ENCODE results near the gene CNTN5. TPM values are rescaled to one million over a fixed set of nuclear protein-coding genes. Genes with fewer than 3 reads are reported as not detected.

CNTN5 gene
- polyA plus RNA-seq, 1 of the 3 experiments (the other 2 are of a cell fraction), result not detected

GRCh38 chr11:100336873-100337272, 1316.1 kb downstream of the CNTN5 start:
- H3K9me3 ChIP-seq, result no peaks in the 10 kb centered on the region
- H3K9me2 ChIP-seq, result no peaks in the 10 kb centered on the region
- TF ChIP-seq YY1 (IDR thresholded peaks at IDR 0.05; ENCODE audit: low read depth) (no peak), RXRA (IDR thresholded peaks at IDR 0.05; ENCODE audit: borderline replicate concordance, low read depth) (no peak), SMC3 (IDR thresholded peaks at IDR 0.05; ENCODE audit: low read depth, low read length) (no peak), USF1 (IDR thresholded peaks at IDR 0.05; ENCODE audit: borderline replicate concordance, low read depth) (no peak), PBX3 (IDR thresholded peaks at IDR 0.05) (no peak), IRF3 (IDR thresholded peaks at IDR 0.05; ENCODE audit: low read depth, low read length) (no peak), SIN3A (IDR thresholded peaks at IDR 0.05; ENCODE audit: borderline replicate concordance, low read depth, low read length) (no peak), RCOR1 (IDR thresholded peaks at IDR 0.05; ENCODE audit: low read length) (no peak), GATA2 (CRISPR knock-in tag; IDR thresholded peaks at IDR 0.05) (no peak), ZBTB33 (IDR thresholded peaks at IDR 0.05; ENCODE audit: borderline replicate concordance, low read depth) (no peak)
- H4K20me1 ChIP-seq (ENCODE audit: insufficient read depth), result no peaks in the 10 kb centered on the region
- no peak overlapping the region for H3K4me2 ChIP-seq
- no peak overlapping the region for H3K9ac ChIP-seq
- no peak overlapping the region for H3K4me3 ChIP-seq (ENCODE audit: low read depth in 2 of 2, low read length in 1 of 2)
- H3K36me3 ChIP-seq (replicated peaks in 1 of 2; ENCODE audit: control insufficient read depth in 1 of 2, insufficient read depth in 2 of 2, low read length in 1 of 2), result no peaks in the 10 kb centered on the region
- WGBS (ENCODE audit: low lambda C conversion rate), result 0% methylated on average over 4 of the region's 4 CpGs
- POLR2A ChIA-PET, result no interaction called here
- DNase-seq, result no peak
- H3K79me2 ChIP-seq (ENCODE audit: insufficient read depth), result no peaks in the 10 kb centered on the region
- H3K27ac ChIP-seq (ENCODE audit: low read depth in 2 of 2, low read length in 1 of 2), result no peak overlapping the region
- CTCF ChIA-PET, result interaction anchor here (1.2 to 1.3 kb wide), 2 partner anchors 10 to 34 kb away, joined by 3 read pairs; no protein-coding TSS in a partner anchor
- peaks cover 0 to 4% of the 10 kb centered on the region in 2 experiments; a peak in 1 of 4 replicates for H3K4me1 ChIP-seq (ENCODE audit: control insufficient read depth in 1 of 2, insufficient read depth in 2 of 2, low read depth in 1 of 2, low read length in 1 of 2)
- no peaks in the 10 kb centered on the region for H3F3A ChIP-seq (replicated peaks; ENCODE audit: insufficient read depth)
- H3K27me3 ChIP-seq (ENCODE audit: insufficient read depth), result no peaks in the 10 kb centered on the region
- H2AFZ ChIP-seq (ENCODE audit: low read depth), result no peak overlapping the region

- no peak overlapping the region for H3K27ac ChIP-seq (ENCODE audit: low read depth in 2 of 2, low read length in 1 of 2)
- peaks cover 0 to 4% of the 10 kb centered on the region in 2 experiments; a peak in 1 of 4 replicates for H3K4me1 ChIP-seq (ENCODE audit: control insufficient read depth in 1 of 2, insufficient read depth in 2 of 2, low read depth in 1 of 2, low read length in 1 of 2)
- no peak overlapping the region for H2AFZ ChIP-seq (ENCODE audit: low read depth)
- no peaks in the 10 kb centered on the region for H4K20me1 ChIP-seq (ENCODE audit: insufficient read depth)
- H3K4me2 ChIP-seq, result no peak overlapping the region
- H3K79me2 ChIP-seq (ENCODE audit: insufficient read depth), result no peaks in the 10 kb centered on the region
- H3K9ac ChIP-seq, result no peak overlapping the region
- no peak for DNase-seq
- no peaks in the 10 kb centered on the region for H3K9me3 ChIP-seq
- no peak overlapping the region for H3K4me3 ChIP-seq (ENCODE audit: low read depth in 2 of 2, low read length in 1 of 2)
- no peaks in the 10 kb centered on the region for H3F3A ChIP-seq (replicated peaks; ENCODE audit: insufficient read depth)
- 7% methylated on average over 6 of the region's 6 CpGs for WGBS (ENCODE audit: low lambda C conversion rate)
- ChIA-PET POLR2A (no interaction called here), CTCF (no interaction called here)
- no peak for TF ChIP-seq NFIC (IDR thresholded peaks at IDR 0.05; ENCODE audit: borderline replicate concordance)
- TF ChIP-seq CHD2 (IDR thresholded peaks at IDR 0.05; ENCODE audit: low read length, partially characterized antibody), result no peak
- TF ChIP-seq RAD21 (IDR thresholded peaks at IDR 0.05; ENCODE audit: low read length), result no peak
- TF ChIP-seq GABPA (IDR thresholded peaks at IDR 0.05; ENCODE audit: low read depth), result no peak
- no peak for TF ChIP-seq RXRA (IDR thresholded peaks at IDR 0.05; ENCODE audit: borderline replicate concordance, low read depth)
- no peak for TF ChIP-seq PBX3 (IDR thresholded peaks at IDR 0.05)
- no peak for TF ChIP-seq MXI1 (IDR thresholded peaks at IDR 0.05; ENCODE audit: low read depth, low read length)
- TF ChIP-seq IRF3 (IDR thresholded peaks at IDR 0.05; ENCODE audit: low read depth, low read length), result no peak
- no peak for TF ChIP-seq GATA2 (CRISPR knock-in tag; IDR thresholded peaks at IDR 0.05)
- no peak for TF ChIP-seq FOXM1 (IDR thresholded peaks at IDR 0.05; ENCODE audit: low read depth)
- H3K27me3 ChIP-seq (ENCODE audit: insufficient read depth), result no peaks in the 10 kb centered on the region
- H3K9me2 ChIP-seq, result no peaks in the 10 kb centered on the region
- H3K36me3 ChIP-seq (replicated peaks in 1 of 2; ENCODE audit: control insufficient read depth in 1 of 2, insufficient read depth in 2 of 2, low read length in 1 of 2), result no peaks in the 10 kb centered on the region
Measured at GRCh38 chr11:100338144-100338840, 1317.5 kb downstream of the CNTN5 start.

All from SK-N-SH (cell line).